AG09309 (cell line): Measurements from ENCODE around the gene GGT6.
"Not testable (repeated sequence)": the region's sequence is repeated elsewhere in the genome, so short reads cannot be mapped to it uniquely, and the experiment has no call there.

ENCODE experiments used
- DNase-seq: peaks from one replicate; pipeline ENCODE4 v3.0.0-alpha.2; 2010; ENCODE audit warnings: low read depth
- H3K4me3 ChIP-seq: 2 replicates; pipeline ENCODE4 v1.5.1; 2011; ENCODE audit warnings: mild to moderate bottlenecking, low read depth, low read length, moderate library complexity; ENCODE audit not compliant: control insufficient read depth
- TF ChIP-seq, protein P1 (sequence below): IDR thresholded peaks from 2 replicates; pipeline ENCODE4 v1.5.1; 2011; ENCODE audit warnings: mild to moderate bottlenecking, low read depth, low read length, inconsistent platforms; ENCODE audit not compliant: insufficient read depth, control insufficient read depth; ENCODE audit errors: missing control alignments

The GGT6 gene

DNA sequence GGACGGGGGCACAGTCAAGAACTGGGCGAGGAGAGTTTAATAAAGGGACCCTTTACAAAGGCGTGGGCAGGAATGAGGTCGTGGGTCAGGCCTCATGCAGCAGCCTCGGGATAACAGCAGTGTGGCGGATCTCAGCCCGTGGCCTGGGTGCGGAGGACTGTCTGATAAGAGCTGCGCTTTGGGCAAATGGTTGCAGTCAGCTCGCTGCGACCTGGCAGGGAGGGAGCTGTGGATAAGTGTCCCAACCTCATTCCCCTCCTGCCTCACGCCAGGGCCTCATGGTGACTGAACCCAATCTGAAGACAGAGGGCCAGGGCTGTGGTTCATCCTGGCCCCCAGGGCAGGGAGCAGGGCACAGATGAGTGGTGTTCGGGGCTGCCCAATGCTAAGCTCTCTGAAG is 37.6 kb upstream of the GGT6 start:
- TF ChIP-seq, protein P1, sequence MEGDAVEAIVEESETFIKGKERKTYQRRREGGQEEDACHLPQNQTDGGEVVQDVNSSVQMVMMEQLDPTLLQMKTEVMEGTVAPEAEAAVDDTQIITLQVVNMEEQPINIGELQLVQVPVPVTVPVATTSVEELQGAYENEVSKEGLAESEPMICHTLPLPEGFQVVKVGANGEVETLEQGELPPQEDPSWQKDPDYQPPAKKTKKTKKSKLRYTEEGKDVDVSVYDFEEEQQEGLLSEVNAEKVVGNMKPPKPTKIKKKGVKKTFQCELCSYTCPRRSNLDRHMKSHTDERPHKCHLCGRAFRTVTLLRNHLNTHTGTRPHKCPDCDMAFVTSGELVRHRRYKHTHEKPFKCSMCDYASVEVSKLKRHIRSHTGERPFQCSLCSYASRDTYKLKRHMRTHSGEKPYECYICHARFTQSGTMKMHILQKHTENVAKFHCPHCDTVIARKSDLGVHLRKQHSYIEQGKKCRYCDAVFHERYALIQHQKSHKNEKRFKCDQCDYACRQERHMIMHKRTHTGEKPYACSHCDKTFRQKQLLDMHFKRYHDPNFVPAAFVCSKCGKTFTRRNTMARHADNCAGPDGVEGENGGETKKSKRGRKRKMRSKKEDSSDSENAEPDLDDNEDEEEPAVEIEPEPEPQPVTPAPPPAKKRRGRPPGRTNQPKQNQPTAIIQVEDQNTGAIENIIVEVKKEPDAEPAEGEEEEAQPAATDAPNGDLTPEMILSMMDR = no peak
- DNase-seq = no peak
- H3K4me3 ChIP-seq = no peak overlapping the region

DNA sequence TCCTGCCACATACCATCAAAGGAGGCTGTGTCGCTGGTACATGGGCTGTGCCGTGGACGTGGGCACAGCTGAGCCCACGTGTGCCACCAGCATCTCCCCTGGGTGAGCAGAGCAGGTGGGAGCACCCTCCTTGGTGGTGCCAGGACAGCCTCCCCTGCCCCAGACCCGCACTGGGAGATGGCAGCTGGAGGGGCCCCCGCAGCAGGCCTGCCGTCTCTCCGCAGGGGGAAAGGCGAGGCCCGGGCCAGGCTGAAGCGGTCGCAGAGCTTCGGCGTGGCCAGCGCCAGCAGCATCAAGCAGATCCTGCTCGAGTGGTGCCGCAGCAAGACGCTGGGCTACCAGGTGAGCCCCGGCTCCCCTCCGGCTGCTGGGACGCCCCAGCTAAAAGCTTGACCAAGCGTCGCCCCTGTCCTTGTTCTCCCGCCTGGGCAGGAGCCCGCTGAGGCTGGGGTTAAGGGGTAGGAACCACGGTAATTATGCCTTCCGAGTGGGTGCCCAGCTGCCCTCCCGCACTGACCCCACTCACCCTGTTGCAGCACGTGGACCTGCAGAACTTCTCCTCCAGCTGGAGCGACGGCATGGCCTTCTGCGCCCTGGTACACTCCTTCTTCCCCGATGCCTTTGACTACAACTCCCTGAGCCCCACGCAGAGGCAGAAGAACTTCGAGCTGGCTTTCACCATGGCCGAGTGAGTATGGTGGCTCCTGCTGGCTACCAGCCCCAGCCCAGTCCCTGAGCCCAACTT is 36.4 kb upstream of the GGT6 start:
- TF ChIP-seq, protein P1 = no peak
- DNase-seq = no peak
- no peak overlapping the region for H3K4me3 ChIP-seq

DNA sequence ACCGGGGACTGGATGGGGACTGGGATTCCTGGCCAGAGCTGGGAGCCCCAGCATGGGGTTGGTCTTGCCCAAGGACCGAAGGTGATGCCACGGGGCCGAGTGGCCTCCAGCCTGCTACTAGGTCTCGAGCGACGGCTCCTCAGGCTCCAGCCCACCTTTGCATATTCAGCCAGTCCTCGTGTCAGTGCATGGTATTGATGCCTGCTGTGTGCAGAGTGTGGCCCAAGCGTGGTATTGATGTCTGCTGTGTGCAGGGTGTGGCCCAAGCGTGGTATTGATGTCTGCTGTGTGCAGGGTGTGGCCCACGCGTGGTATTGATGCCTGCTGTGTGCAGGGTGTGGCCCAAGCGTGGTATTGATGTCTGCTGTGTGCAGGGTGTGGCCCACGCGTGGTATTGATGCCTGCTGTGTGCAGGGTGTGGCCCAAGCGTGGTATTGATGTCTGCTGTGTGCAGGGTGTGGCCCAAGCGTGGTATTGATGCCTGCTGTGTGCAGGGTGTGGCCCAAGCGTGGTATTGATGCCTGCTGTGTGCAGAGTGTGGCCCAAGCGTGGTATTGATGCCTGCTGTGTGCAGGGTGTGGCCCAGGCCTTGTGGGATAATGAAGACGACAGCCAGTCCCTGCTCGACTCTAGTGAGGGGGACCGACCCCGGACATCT is 35.4 kb upstream of the GGT6 start:
- not testable (repeated sequence) for H3K4me3 ChIP-seq, DNase-seq

DNA sequence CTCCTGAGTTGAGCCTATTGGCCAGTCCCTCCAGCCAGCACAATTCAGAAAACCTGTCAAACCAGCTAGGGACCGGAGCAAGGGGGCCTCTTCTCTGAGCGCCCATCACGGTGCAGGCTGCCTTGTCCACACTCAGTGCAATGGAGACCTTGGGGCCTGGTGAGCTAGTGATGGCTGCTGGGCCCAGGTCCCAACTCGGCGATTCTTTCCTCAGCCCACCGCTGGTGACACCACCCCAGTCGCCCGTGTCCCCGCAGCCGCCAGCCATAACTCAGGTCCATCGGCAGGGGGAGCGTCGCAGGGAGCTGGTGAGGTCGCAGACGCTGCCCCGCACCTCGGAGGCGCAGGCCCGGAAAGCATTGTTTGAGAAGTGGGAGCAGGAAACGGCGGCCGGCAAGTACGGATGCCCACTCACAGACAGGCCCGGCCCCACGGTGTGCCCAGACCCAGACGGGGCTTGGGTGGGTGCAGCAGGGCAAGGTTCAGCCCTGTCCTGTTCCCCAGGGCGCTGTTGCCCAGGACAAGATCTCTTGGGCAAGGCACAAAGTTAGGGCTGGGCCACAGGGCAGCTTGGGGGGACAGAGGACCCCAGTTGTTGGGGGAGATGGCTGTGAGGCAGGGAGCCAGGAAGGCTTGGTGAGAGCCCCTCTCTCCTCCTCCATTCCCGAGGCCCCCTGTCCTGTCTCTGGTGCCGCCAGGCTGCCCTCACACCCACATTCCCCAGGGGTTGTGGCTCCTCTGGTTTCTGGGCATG is 34.7 kb upstream of the GGT6 start:
- no peak overlapping the region for H3K4me3 ChIP-seq
- TF ChIP-seq, protein P1 = no peak
- no peak for DNase-seq

DNA sequence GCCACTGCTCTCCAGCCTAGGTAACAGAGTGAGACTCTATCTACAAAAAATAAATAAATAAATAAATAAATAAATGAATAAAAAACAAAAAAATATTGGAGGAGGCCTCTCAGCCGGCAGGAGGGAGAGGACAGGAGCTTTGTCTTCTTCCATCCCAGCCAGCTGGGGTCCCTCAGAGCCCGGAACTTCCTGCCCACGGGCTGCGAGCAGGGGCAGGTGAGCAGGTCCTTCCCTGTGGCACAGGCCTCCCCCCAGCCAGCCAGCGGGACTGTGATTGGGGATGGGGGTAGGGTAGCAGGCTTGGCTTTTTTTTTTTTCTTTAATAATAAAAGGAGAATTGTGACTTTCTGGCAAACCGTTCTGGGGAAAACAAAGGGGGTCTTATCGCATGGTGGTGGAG is 34.0 kb upstream of the GGT6 start:
- TF ChIP-seq, protein P1 = no peak
- no peak for DNase-seq
- no peak overlapping the region for H3K4me3 ChIP-seq

DNA sequence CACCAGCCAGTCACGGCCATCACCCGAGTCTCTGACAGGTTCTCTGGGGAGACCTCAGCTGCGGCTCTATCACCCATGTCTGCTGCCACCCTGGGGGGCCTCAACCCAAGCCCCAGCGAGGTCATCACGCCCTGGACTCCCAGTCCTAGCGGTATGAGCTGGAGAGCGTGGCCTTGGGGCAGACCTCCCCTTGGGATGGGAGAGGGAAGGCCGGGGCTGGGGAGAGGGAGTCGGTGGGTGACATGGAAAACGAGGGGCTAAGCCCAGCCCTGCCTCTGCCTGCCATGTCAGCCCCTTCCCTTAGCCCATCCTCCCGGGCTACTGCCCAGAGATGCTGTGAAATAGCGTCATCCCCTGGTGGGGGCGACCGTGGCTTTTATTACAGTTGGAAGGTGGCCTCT is 32.6 kb upstream of the GGT6 start:
- TF ChIP-seq, protein P1 = no peak
- no peak overlapping the region for H3K4me3 ChIP-seq
- no peak for DNase-seq
